K562 (cell line): ENCODE results near the gene STIM1. TPM values are rescaled to one million over a fixed set of nuclear protein-coding genes. Genes with fewer than 3 reads are reported as not detected.
A peak's percentile ranks its signal among the peaks of the same experiment; 100 is the strongest.

Experiments
- ATAC-seq: fragments of 200-7000 bp; cut with Tn5 transposase; 3 replicates; pipeline ENCODE4 v1.9.1; 2020; ENCODE audit warnings: moderate library complexity
- BruUV-seq: library from RNA; stranded (reverse); fragments of 400-500 nt; replicated peaks from 2 replicates; lab custom pipeline; 2021; lab: Mats Ljungman, UMichigan
- CTCF ChIA-PET: fragments of 300-600 bp; formaldehyde crosslinking; extraction: SDS; loops from one replicate; lab custom pipeline; 2021; ENCODE audit warnings: low intra/inter-chr PET ratio; lab: Yijun Ruan, JAX
- POLR2A ChIA-PET: fragments of 300-600, 350-650 bp; sonication (Branson Sonifier 250); formaldehyde crosslinking; extraction: SDS; loops from one replicate; lab custom pipeline; 2021; ENCODE audit warnings: antibody characterized with exemption, inconsistent platforms; lab: Yijun Ruan, JAX
- DNase-seq, 4 experiments: peaks; one replicate each; pipeline versions ENCODE4 v3.0.0 to v3.0.0-alpha.2; 2011 to 2018; ENCODE audit warnings: low spot score in 3 of 4, mixed read lengths in 3 of 4; ENCODE audit errors: extremely low read depth in 1 of 4
- FAIRE-seq: peaks from 2 replicates; lab custom pipeline; 2011; peaks lifted over from hg19 to GRCh38; lab: Jason Lieb, UNC
- H2AFZ ChIP-seq: 2 replicates; pipeline ENCODE4 v1.6.0; 2011; ENCODE audit warnings: low read depth, low read length, control low read depth, inconsistent platforms
- H3K27ac ChIP-seq: fragments of 200-600 bp; 3 replicates; pipeline ENCODE4 v1.8.0; 2011; ENCODE audit warnings: low read depth, mild to moderate bottlenecking, control low read depth, inconsistent platforms, low read length, moderate library complexity, mixed read lengths; ENCODE audit errors: extremely low read depth
- H3K27me3 ChIP-seq, 2 experiments: fragments of 300-600 bp in 1 of 2; 2 replicates in 1 of 2; 3 replicates in 1 of 2; pipeline versions ENCODE4 v1.6.0 to v1.8.0; 2011; ENCODE audit warnings: inconsistent platforms in 2 of 2, low read length in 2 of 2, mild to moderate bottlenecking in 1 of 2, mixed read lengths in 1 of 2, moderate library complexity in 1 of 2; ENCODE audit not compliant: control insufficient read depth in 2 of 2, insufficient read depth in 2 of 2
- H3K36me3 ChIP-seq: fragments of 300-600 bp; 3 replicates; pipeline ENCODE4 v1.8.0; 2011; ENCODE audit warnings: mild to moderate bottlenecking, low read length, inconsistent platforms; ENCODE audit not compliant: control insufficient read depth, insufficient read depth
- H3K4me1 ChIP-seq, 2 experiments: fragments of 200-600 bp in 1 of 2; replicated peaks in 1 of 2; 2 replicates in 1 of 2; 3 replicates in 1 of 2; pipeline versions ENCODE4 v1.5.1 to v1.8.0; 2011; ENCODE audit warnings: inconsistent platforms in 2 of 2, low read length in 2 of 2, mild to moderate bottlenecking in 1 of 2, mixed read lengths in 1 of 2, moderate library complexity in 1 of 2; ENCODE audit not compliant: control insufficient read depth in 2 of 2, insufficient read depth in 2 of 2
- H3K4me2 ChIP-seq: 2 replicates; pipeline ENCODE4 v1.6.1; 2011; ENCODE audit warnings: low read length, control low read depth, inconsistent platforms, mixed read lengths; ENCODE audit not compliant: insufficient read depth
- H3K4me3 ChIP-seq: fragments of 200-600 bp; sonication (generic), shearing (Covaris generic); 2 replicates; pipeline ENCODE4 v1.5.1; 2016; ENCODE audit warnings: control low read depth, inconsistent platforms
- H3K79me2 ChIP-seq: fragments of 200-600 bp; 3 replicates; pipeline ENCODE4 v1.8.0; 2011; ENCODE audit warnings: low read length, inconsistent platforms; ENCODE audit not compliant: control insufficient read depth, insufficient read depth
- H3K9ac ChIP-seq, 2 experiments: 2 replicates each; pipeline versions ENCODE4 v1.6.0 to v1.6.1; 2011; ENCODE audit warnings: low read depth in 2 of 2, low read length in 2 of 2, control low read depth in 1 of 2, inconsistent platforms in 1 of 2, mild to moderate bottlenecking in 1 of 2, mixed read lengths in 1 of 2; ENCODE audit not compliant: insufficient read depth in 1 of 2
- H3K9me1 ChIP-seq: one replicate; pipeline ENCODE4 v1.6.0; 2011; ENCODE audit warnings: inconsistent platforms, mild to moderate bottlenecking, low read length, moderate library complexity; ENCODE audit not compliant: control insufficient read depth, insufficient read depth
- H3K9me3 ChIP-seq: replicated peaks from 2 replicates; pipeline ENCODE4 v1.5.1; 2011; ENCODE audit warnings: low read depth, low read length, inconsistent platforms; ENCODE audit not compliant: control insufficient read depth, insufficient read depth
- H4K20me1 ChIP-seq: replicated peaks from 2 replicates; pipeline ENCODE4 v1.6.1; 2011; ENCODE audit warnings: low read length, inconsistent platforms, mixed read lengths; ENCODE audit not compliant: control insufficient read depth, insufficient read depth
- FOSL1 ChIP-seq: fragments of 200-800 bp; sonication (Bioruptor generic); conservative IDR thresholded peaks from 2 replicates; pipeline ENCODE4 v1.6.1; 2016; ENCODE audit warnings: missing genetic modification characterization, missing compliant biosample characterization
- LEF1 ChIP-seq: fragments of 450-650 bp; IDR thresholded peaks from 2 replicates; pipeline ENCODE4 v1.6.1; 2016; ENCODE audit warnings: mild to moderate bottlenecking
- MAFK ChIP-seq: IDR thresholded peaks from 2 replicates; pipeline ENCODE4 v1.6.1; 2011; ENCODE audit warnings: low read length, improper control_type of control experiment
- SMARCA4 ChIP-seq: fragments of 450-650 bp; IDR thresholded peaks from 2 replicates; pipeline ENCODE4 v1.6.1; 2016
- SMARCC2 ChIP-seq: fragments of 450-650 bp; IDR thresholded peaks from 2 replicates; pipeline ENCODE4 v1.6.1; 2017; ENCODE audit warnings: antibody characterized with exemption, moderate library complexity, mild to moderate bottlenecking, low read depth
- TBL1XR1 ChIP-seq, 2 experiments: IDR thresholded peaks; 2 replicates each; pipeline ENCODE4 v1.6.1; 2012; ENCODE audit warnings: improper control_type of control experiment in 2 of 2, low read length in 2 of 2, mild to moderate bottlenecking in 1 of 2
- TRIM24 ChIP-seq, 2 experiments: fragments of 450-650 bp; IDR thresholded peaks; 2 replicates each; pipeline ENCODE4 v1.6.1; 2016
- ZNF175 ChIP-seq: fragments of 200-800 bp; sonication (Bioruptor generic); IDR thresholded peaks from 2 replicates; pipeline ENCODE4 v1.6.1; 2016; ENCODE audit warnings: low read depth, mild to moderate bottlenecking, missing genetic modification characterization, missing compliant biosample characterization
- WGBS: fragments of 100-300 bp; shearing (Covaris generic); methylation state at CpG from one replicate; pipeline ENCODE4 v1.1.6; 2016; ENCODE audit warnings: low coverage, mixed read lengths; ENCODE audit not compliant: insufficient coverage; ENCODE audit errors: missing lambda C conversion rate; 5-methylcytosine and 5-hydroxymethylcytosine counted together
- in situ Hi-C: fragments of 300-500 bp; cut with MboI; formaldehyde crosslinking; loops from 4 replicates; pipeline ENCODE4 v1.15.0; 2018; ENCODE audit warnings: inconsistent platforms, mixed read lengths
- intact Hi-C: fragments of 100-400 bp; cut with micrococcal nuclease; formaldehyde crosslinking; loops from 2 replicates; pipeline ENCODE4 v1.14.2; 2022
- polyA plus RNA-seq, 8 experiments: library from polyadenylated mRNA; depleted of rRNA in 4 of 8; stranded (reverse) in 5 of 8; unstranded in 3 of 8; fragments of >200 nt; fragmentation: Nextera tagmentation in 2 of 8; fragmentation: Illumina TruSeq in 1 of 8; extraction: Ambion mirVana in 2 of 8; extraction: Trizol in 1 of 8; gene quantifications; 2 replicates each; pipeline versions ENCODE4 v1.2.1 to v1.2.3, GENCODE V29; 2011 to 2014; ENCODE audit warnings: inconsistent platforms in 1 of 8, missing spikeins in 1 of 8
- total RNA-seq, 7 experiments: library from RNA; depleted of rRNA in 6 of 7; stranded (reverse); fragments of >200 nt in 6 of 7; fragmentation: Illumina TruSeq in 2 of 7; extraction: Trizol in 2 of 7; gene quantifications; 2 replicates each; pipeline versions ENCODE4 v1.2.1 to v1.2.3, GENCODE V29; 2011 to 2021; ENCODE audit warnings: low replicate concordance in 1 of 7
- TF ChIP-seq, protein P1 (sequence below), 2 experiments: fragments of 450-650 bp in 1 of 2; sonication (generic) in 1 of 2; formaldehyde crosslinking in 1 of 2; IDR thresholded peaks; 2 replicates each; pipeline versions ENCODE4 v1.7.1 to v1.9.0; 2016 to 2022; ENCODE audit warnings: inconsistent platforms in 1 of 2, mild to moderate bottlenecking in 1 of 2, missing genetic modification reagents in 1 of 2
- TF ChIP-seq, protein P2 (sequence below): fragments of 200-800 bp; sonication (Bioruptor generic); IDR thresholded peaks from 2 replicates; pipeline ENCODE4 v1.6.1; 2017; ENCODE audit warnings: missing genetic modification characterization, missing compliant biosample characterization

Gene STIM1
- total and polyA plus RNA-seq, 9 of the 15 experiments (the other 6 are each of a cell fraction or from before 2014, with no cell fraction given) = 7.7 to 50.5 (median 22.5) TPM

DNA sequence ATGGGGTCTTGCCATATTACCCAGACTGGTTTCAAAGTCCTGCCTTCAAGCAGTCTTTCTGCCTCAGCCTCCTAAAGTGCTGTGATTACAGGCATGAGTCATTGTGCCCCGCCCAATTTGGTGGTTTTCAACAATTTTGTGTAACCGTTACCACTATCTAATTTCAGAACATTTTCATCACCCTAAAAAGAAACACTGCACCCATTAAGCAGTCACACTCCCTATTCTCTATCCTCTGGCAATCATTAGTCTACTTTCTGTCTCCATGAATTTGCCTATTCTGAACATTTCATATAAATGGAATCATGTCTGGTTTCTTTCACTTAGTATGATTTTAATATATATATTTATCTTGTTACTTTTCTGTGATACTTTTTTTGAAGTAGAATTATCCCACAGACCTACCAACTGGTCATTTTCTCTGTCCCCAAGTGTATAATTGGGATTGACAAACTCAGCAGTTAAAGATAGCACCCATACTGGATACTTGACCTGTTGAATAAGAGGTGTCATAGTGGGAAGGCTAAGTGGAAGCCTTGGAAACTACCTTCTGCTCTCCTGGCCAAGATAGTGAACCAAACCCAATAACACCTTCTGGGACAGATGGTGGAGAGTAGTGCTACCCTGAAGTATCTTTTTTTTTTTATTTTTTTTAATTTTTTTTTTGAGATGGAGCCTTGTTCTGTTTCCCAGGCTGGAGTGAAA lies 64.8 kb downstream of the STIM1 start:
- H3K4me1 ChIP-seq = peaks cover under 1 to 9% of the 10 kb centered on the region in 2 experiments; a peak in 1 of 5 replicates
- POLR2A ChIA-PET = interaction anchor here (0.7 to 0.8 kb wide), 2 partner anchors 8 to 18 kb away, joined by 3 to 4 read pairs; no protein-coding TSS in a partner anchor
- intact Hi-C loops = loop anchor here (2.0 kb wide), 1 partner anchor 65 kb away; the partner anchor contains the start of gene STIM1
- 0% methylated on average over 2 of the region's 2 CpGs for WGBS
- in situ Hi-C loops = no loop called here
- no peak overlapping the region for H3K4me3 ChIP-seq
- H3K9me1 ChIP-seq = no peaks in the 10 kb centered on the region
- ATAC-seq (peak; percentile 91), DNase-seq (peak in 2 of 4 experiments; percentile 27 to 82), FAIRE-seq (peak; percentile 79)
- H2AFZ ChIP-seq = no peak overlapping the region
- H3K9me3 ChIP-seq = no peaks in the 10 kb centered on the region
- 0 out of 3 replicates have a peak, but pooled peaks cover 2% of the 10 kb centered on the region for H3K36me3 ChIP-seq
- no peaks in the 10 kb centered on the region for H3K27me3 ChIP-seq
- H3K9ac ChIP-seq = no peak overlapping the region
- peak overlapping the region; percentile 51; the same call in 2 of the 3 replicates for H3K27ac ChIP-seq
- H3K4me2 ChIP-seq = no peak overlapping the region
- CTCF ChIA-PET = no interaction called here
- BruUV-seq = no TSS peak
- H4K20me1 ChIP-seq = no peaks in the 10 kb centered on the region; the same call in 1 of the 2 replicates
- H3K79me2 ChIP-seq = peaks cover 24% of the 10 kb centered on the region; the same call in 2 of the 3 replicates
- TF ChIP-seq SMARCA4 (peak; percentile 90), SMARCC2 (peak; percentile 72; the same call in 1 of the 2 replicates), ZNF175 (peak; percentile 26; the same call in 1 of the 2 replicates), TRIM24 (IDR thresholded peaks at IDR 0.05) (peak; percentile 76 to 87; a peak in 3 of 4 replicates), TBL1XR1 (IDR thresholded peaks at IDR 0.05; ENCODE audit: low read length in 2 of 2) (peak in 1 of 2 experiments; percentile 61; a peak in 1 of 4 replicates), MAFK (peak; percentile 16; the same call in 1 of the 2 replicates), FOSL1 (peak; percentile 98), LEF1 (peak; percentile 77; the same call in 1 of the 2 replicates)
- TF ChIP-seq, protein P1, sequence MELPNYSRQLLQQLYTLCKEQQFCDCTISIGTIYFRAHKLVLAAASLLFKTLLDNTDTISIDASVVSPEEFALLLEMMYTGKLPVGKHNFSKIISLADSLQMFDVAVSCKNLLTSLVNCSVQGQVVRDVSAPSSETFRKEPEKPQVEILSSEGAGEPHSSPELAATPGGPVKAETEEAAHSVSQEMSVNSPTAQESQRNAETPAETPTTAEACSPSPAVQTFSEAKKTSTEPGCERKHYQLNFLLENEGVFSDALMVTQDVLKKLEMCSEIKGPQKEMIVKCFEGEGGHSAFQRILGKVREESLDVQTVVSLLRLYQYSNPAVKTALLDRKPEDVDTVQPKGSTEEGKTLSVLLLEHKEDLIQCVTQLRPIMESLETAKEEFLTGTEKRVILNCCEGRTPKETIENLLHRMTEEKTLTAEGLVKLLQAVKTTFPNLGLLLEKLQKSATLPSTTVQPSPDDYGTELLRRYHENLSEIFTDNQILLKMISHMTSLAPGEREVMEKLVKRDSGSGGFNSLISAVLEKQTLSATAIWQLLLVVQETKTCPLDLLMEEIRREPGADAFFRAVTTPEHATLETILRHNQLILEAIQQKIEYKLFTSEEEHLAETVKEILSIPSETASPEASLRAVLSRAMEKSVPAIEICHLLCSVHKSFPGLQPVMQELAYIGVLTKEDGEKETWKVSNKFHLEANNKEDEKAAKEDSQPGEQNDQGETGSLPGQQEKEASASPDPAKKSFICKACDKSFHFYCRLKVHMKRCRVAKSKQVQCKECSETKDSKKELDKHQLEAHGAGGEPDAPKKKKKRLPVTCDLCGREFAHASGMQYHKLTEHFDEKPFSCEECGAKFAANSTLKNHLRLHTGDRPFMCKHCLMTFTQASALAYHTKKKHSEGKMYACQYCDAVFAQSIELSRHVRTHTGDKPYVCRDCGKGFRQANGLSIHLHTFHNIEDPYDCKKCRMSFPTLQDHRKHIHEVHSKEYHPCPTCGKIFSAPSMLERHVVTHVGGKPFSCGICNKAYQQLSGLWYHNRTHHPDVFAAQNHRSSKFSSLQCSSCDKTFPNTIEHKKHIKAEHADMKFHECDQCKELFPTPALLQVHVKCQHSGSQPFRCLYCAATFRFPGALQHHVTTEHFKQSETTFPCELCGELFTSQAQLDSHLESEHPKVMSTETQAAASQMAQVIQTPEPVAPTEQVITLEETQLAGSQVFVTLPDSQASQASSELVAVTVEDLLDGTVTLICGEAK (IDR thresholded peaks at IDR 0.05) = 0 out of 2 replicates have a peak, but pooled peaks have one; percentile 18
- TF ChIP-seq, protein P1 (CRISPR knock-in tag; IDR thresholded peaks at IDR 0.05) = no peak
- TF ChIP-seq, protein P2, sequence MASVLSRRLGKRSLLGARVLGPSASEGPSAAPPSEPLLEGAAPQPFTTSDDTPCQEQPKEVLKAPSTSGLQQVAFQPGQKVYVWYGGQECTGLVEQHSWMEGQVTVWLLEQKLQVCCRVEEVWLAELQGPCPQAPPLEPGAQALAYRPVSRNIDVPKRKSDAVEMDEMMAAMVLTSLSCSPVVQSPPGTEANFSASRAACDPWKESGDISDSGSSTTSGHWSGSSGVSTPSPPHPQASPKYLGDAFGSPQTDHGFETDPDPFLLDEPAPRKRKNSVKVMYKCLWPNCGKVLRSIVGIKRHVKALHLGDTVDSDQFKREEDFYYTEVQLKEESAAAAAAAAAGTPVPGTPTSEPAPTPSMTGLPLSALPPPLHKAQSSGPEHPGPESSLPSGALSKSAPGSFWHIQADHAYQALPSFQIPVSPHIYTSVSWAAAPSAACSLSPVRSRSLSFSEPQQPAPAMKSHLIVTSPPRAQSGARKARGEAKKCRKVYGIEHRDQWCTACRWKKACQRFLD (CRISPR knock-in tag) = peak; percentile 79
